H1 (cell line): ENCODE results near the gene PLEKHA5. TPM values are rescaled to one million over a fixed set of nuclear protein-coding genes. Genes with fewer than 3 reads are reported as not detected.

Experiments used
- CTCF ChIA-PET: fragments of 300-600 bp; sonication (Branson Sonifier 250); formaldehyde crosslinking; loops from one replicate; lab custom pipeline; 2021; ENCODE audit not compliant: partially characterized antibody; lab: Charles Lee
- POLR2A ChIA-PET: fragments of 300-600 bp; sonication (Branson Sonifier 250); formaldehyde crosslinking; loops from one replicate; lab custom pipeline; 2021; ENCODE audit warnings: inconsistent platforms; ENCODE audit not compliant: partially characterized antibody; lab: Charles Lee
- DNase-seq, 2 experiments: peaks; one replicate each; pipeline versions ENCODE4 v3.0.0 to v3.0.0-alpha.2; 2010 to 2022; ENCODE audit warnings: low spot score in 2 of 2, low read depth in 1 of 2, mixed read lengths in 1 of 2
- FAIRE-seq: peaks from 2 replicates; lab custom pipeline; 2011; peaks lifted over from hg19 to GRCh38; lab: Jason Lieb, UNC
- H2AFZ ChIP-seq: 2 replicates; pipeline ENCODE4 v1.8.1; 2012; ENCODE audit warnings: low read length, inconsistent platforms
- H2AK5ac ChIP-seq: 2 replicates; pipeline ENCODE4 v1.6.1; 2013; ENCODE audit warnings: low read depth, low read length
- H2BK120ac ChIP-seq: replicated peaks from 2 replicates; pipeline ENCODE3; 2013; ENCODE audit warnings: low read depth, low read length, inconsistent platforms
- H2BK12ac ChIP-seq: 2 replicates; pipeline ENCODE4 v1.6.1; 2013; ENCODE audit warnings: low read depth, low read length
- H2BK15ac ChIP-seq: 2 replicates; pipeline ENCODE4 v1.6.1; 2013; ENCODE audit warnings: low read length
- H2BK20ac ChIP-seq: 2 replicates; pipeline ENCODE4 v1.6.1; 2013; ENCODE audit warnings: low read length
- H2BK5ac ChIP-seq: 2 replicates; pipeline ENCODE4 v1.6.1; 2013; ENCODE audit warnings: low read depth, low read length
- H3K14ac ChIP-seq: 2 replicates; pipeline ENCODE4 v1.6.1; 2013; ENCODE audit warnings: inconsistent platforms; ENCODE audit not compliant: insufficient read length
- H3K18ac ChIP-seq: 2 replicates; pipeline ENCODE4 v1.6.1; 2013; ENCODE audit warnings: low read length; ENCODE audit errors: extremely low read depth
- H3K23ac ChIP-seq: 2 replicates; pipeline ENCODE4 v1.6.1; 2013; ENCODE audit warnings: inconsistent platforms; ENCODE audit not compliant: insufficient read length
- H3K23me2 ChIP-seq: 2 replicates; pipeline ENCODE4 v1.6.1; 2013; ENCODE audit warnings: low read depth, low read length
- H3K27ac ChIP-seq: 2 replicates; pipeline ENCODE4 v1.6.1; 2011; ENCODE audit warnings: low read depth, low read length, inconsistent platforms
- H3K27me3 ChIP-seq, 4 experiments: replicated peaks in 1 of 4; 1 replicate in 1 of 4; 2 replicates in 3 of 4; pipeline versions ENCODE4 v1.6.1 to v1.8.1; 2011 to 2013; ENCODE audit warnings: low read length in 3 of 4, mild to moderate bottlenecking in 3 of 4, inconsistent platforms in 2 of 4, mixed read lengths in 2 of 4, moderate library complexity in 1 of 4; ENCODE audit not compliant: control insufficient read depth in 3 of 4, insufficient read depth in 3 of 4; ENCODE audit errors: extremely low read depth in 1 of 4
- H3K36me3 ChIP-seq, 4 experiments: 2 replicates each; pipeline versions ENCODE4 v1.6.1 to v1.8.1; 2011 to 2013; ENCODE audit warnings: mild to moderate bottlenecking in 4 of 4, low read length in 3 of 4, moderate library complexity in 2 of 4, control low read depth in 1 of 4, inconsistent platforms in 1 of 4; ENCODE audit not compliant: insufficient read depth in 4 of 4, control insufficient read depth in 2 of 4
- H3K4ac ChIP-seq: replicated peaks from 2 replicates; pipeline ENCODE3; 2013; ENCODE audit warnings: low read length, low read depth, mixed read lengths, inconsistent platforms; ENCODE audit not compliant: insufficient read length
- H3K4me1 ChIP-seq, 4 experiments: replicated peaks in 1 of 4; 1 replicate in 1 of 4; 2 replicates in 3 of 4; pipeline versions ENCODE4 v1.6.1 to v1.8.1; 2011 to 2013; ENCODE audit warnings: low read length in 3 of 4, inconsistent platforms in 2 of 4, mixed read lengths in 1 of 4; ENCODE audit not compliant: insufficient read depth in 4 of 4, control insufficient read depth in 3 of 4
- H3K4me2 ChIP-seq, 2 experiments: 2 replicates each; pipeline versions ENCODE4 v1.6.1 to v1.8.1; 2011 to 2013; ENCODE audit warnings: low read depth in 2 of 2, low read length in 2 of 2, control low read depth in 1 of 2, inconsistent platforms in 1 of 2, mild to moderate bottlenecking in 1 of 2; ENCODE audit not compliant: insufficient read depth in 1 of 2
- H3K4me3 ChIP-seq, 4 experiments: fragments of 200-600, 300-600 bp in 1 of 4; sonication (generic), shearing (Covaris generic), sonication (Bioruptor Twin) in 1 of 4; 2 replicates each; pipeline versions ENCODE4 v1.5.1 to v1.8.1; 2011 to 2016; ENCODE audit warnings: low read length in 4 of 4, low read depth in 3 of 4, control low read depth in 2 of 4, inconsistent platforms in 2 of 4, mild to moderate bottlenecking in 2 of 4, mixed read lengths in 1 of 4, moderate library complexity in 1 of 4; ENCODE audit not compliant: insufficient read depth in 2 of 4; ENCODE audit errors: extremely low read depth in 1 of 4
- H3K56ac ChIP-seq: replicated peaks from 2 replicates; pipeline ENCODE3; 2013; ENCODE audit warnings: low read depth, mild to moderate bottlenecking, mixed read lengths, low read length, inconsistent platforms; ENCODE audit not compliant: insufficient read length
- H3K79me1 ChIP-seq: 2 replicates; pipeline ENCODE4 v1.6.1; 2013; ENCODE audit warnings: low read depth, low read length, control low read depth
- H3K79me2 ChIP-seq, 2 experiments: 2 replicates each; pipeline versions ENCODE4 v1.6.1 to v1.8.1; 2012 to 2013; ENCODE audit warnings: low read length in 2 of 2, mild to moderate bottlenecking in 2 of 2, inconsistent platforms in 1 of 2; ENCODE audit not compliant: insufficient read depth in 2 of 2, control insufficient read depth in 1 of 2
- H3K9ac ChIP-seq, 4 experiments: replicated peaks in 1 of 4; 1 replicate in 1 of 4; 2 replicates in 3 of 4; pipeline versions ENCODE4 v1.6.1 to v1.8.1; 2011 to 2013; ENCODE audit warnings: low read depth in 3 of 4, low read length in 3 of 4, control low read depth in 2 of 4, mild to moderate bottlenecking in 2 of 4, moderate library complexity in 2 of 4, inconsistent platforms in 1 of 4; ENCODE audit errors: extremely low read depth in 1 of 4
- H3K9me3 ChIP-seq, 2 experiments: 2 replicates each; pipeline versions ENCODE4 v1.6.1 to v1.8.1; 2012 to 2013; ENCODE audit warnings: mild to moderate bottlenecking in 2 of 2, moderate library complexity in 2 of 2, control low read depth in 1 of 2, inconsistent platforms in 1 of 2, low read depth in 1 of 2, low read length in 1 of 2, mixed read lengths in 1 of 2; ENCODE audit not compliant: insufficient read depth in 2 of 2
- H4K20me1 ChIP-seq, 2 experiments: replicated peaks in 1 of 2; 2 replicates each; pipeline versions ENCODE3 to v1.8.1; 2011 to 2013; ENCODE audit warnings: inconsistent platforms in 2 of 2, low read length in 2 of 2, mild to moderate bottlenecking in 1 of 2; ENCODE audit not compliant: insufficient read depth in 2 of 2, control insufficient read depth in 1 of 2
- H4K5ac ChIP-seq: 2 replicates; pipeline ENCODE4 v1.6.1; 2013; ENCODE audit warnings: low read length, low read depth, mixed read lengths, inconsistent platforms; ENCODE audit not compliant: insufficient read length
- H4K8ac ChIP-seq: 2 replicates; pipeline ENCODE4 v1.8.0; 2013; ENCODE audit warnings: mild to moderate bottlenecking, moderate library complexity, low read length, inconsistent platforms; ENCODE audit not compliant: insufficient read depth; ENCODE audit errors: extremely low read depth
- H4K91ac ChIP-seq: replicated peaks from 2 replicates; pipeline ENCODE3; 2013; ENCODE audit warnings: low read length, mixed read lengths, inconsistent platforms; ENCODE audit not compliant: insufficient read length
- CHD2 ChIP-seq: IDR thresholded peaks from 2 replicates; pipeline ENCODE4 v1.6.1; 2012; ENCODE audit warnings: low read length, improper control_type of control experiment
- PHF8 ChIP-seq: fragments of 200-600 bp; sonication (generic); conservative IDR thresholded peaks from 2 replicates; pipeline ENCODE4 v1.7.1; 2012; ENCODE audit warnings: low read depth, mild to moderate bottlenecking, inconsistent platforms, low read length, moderate library complexity
- POU5F1 ChIP-seq: IDR thresholded peaks from 2 replicates; pipeline ENCODE4 v1.6.1; 2011; ENCODE audit warnings: low read depth, mild to moderate bottlenecking, low read length, moderate library complexity
- RXRA ChIP-seq: IDR thresholded peaks from 2 replicates; pipeline ENCODE4 v1.6.1; 2011; ENCODE audit warnings: low read depth, mild to moderate bottlenecking, low read length, moderate library complexity; ENCODE audit not compliant: insufficient read depth
- WGBS, 2 experiments: shearing (Covaris generic) in 1 of 2; methylation state at CpG; one replicate each; pipeline versions ENCODE4 v1.1.6 to v1.1.7; 2013 to 2015; ENCODE audit warnings: low lambda C conversion rate in 2 of 2, mixed read lengths in 2 of 2, inconsistent platforms in 1 of 2, low coverage in 1 of 2, missing lambda C conversion rate in 1 of 2; ENCODE audit not compliant: insufficient replicate concordance in 2 of 2, insufficient coverage in 1 of 2, insufficient read length in 1 of 2; ENCODE audit errors: extremely low coverage in 1 of 2, missing lambda C conversion rate in 1 of 2; 5-methylcytosine and 5-hydroxymethylcytosine counted together
- polyA plus RNA-seq, 7 experiments: library from polyadenylated mRNA; depleted of rRNA in 3 of 7; stranded (reverse) in 5 of 7; unstranded in 2 of 7; fragments of >200 nt in 5 of 7; fragments of 200-250 nt in 2 of 7; gene quantifications; 1 replicate in 5 of 7; 2 replicates in 1 of 7; 4 replicates in 1 of 7; pipeline versions ENCODE4 v1.2.1 to v1.2.3, GENCODE V29; 2011 to 2013; ENCODE audit warnings: missing spikeins in 2 of 7, mixed read lengths in 2 of 7
- total RNA-seq: library from RNA; stranded (reverse); fragmentation: NEBNext Ultra II Directional; extraction: Animal tissue kit (Norgen Biotek cat#: 25700); gene quantifications from 2 replicates; pipeline ENCODE4 v1.2.1, GENCODE V29; 2021

PLEKHA5 gene
- total and polyA plus RNA-seq, 2 of the 8 experiments (the other 6 are each of a cell fraction or from before 2014, with no cell fraction given) = 17.2 to 66.1 TPM

DNA sequence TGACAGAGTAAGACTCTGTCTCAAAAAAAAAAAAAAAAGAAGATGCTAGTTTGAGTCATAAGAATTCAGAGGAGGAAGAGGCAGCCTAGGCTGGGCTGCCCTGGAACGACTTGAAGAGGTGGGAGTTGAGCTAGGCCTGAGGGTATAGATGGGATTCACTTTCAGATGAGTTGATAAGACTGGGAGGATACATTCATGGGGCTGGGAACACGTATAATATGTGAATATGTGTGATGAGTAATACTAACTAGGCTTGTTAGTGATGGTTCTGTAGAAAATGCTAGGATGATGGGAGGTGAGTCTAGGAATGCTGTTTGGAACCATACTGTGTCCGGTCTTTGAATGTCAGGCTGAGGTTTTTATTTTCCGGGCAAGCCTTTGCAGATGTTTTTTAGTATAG lies 9.0 kb downstream of the PLEKHA5 start:
- no peak overlapping the region for H2BK5ac ChIP-seq
- H2AK5ac ChIP-seq = no peak overlapping the region
- no peak overlapping the region for H2BK15ac ChIP-seq
- H3K4me1 ChIP-seq = peaks cover 0 to 10% (median 7%) of the 10 kb centered on the region in 4 experiments; a peak in 5 of 7 replicates
- H3K4me3 ChIP-seq = no peak overlapping the region
- no peak overlapping the region for H3K18ac ChIP-seq
- H2AFZ ChIP-seq = no peak overlapping the region
- H3K56ac ChIP-seq = no peak overlapping the region
- H3K79me1 ChIP-seq = peaks cover 6% of the 10 kb centered on the region
- ChIA-PET POLR2A (interaction anchor here (0.6 to 1.3 kb wide), 5 partner anchors 10 to 230 kb away, joined by 3 read pairs; no protein-coding TSS in a partner anchor), CTCF (no interaction called here)
- H3K23me2 ChIP-seq = no peaks in the 10 kb centered on the region
- H2BK12ac ChIP-seq = no peak overlapping the region
- no peaks in the 10 kb centered on the region for H3K27me3 ChIP-seq
- H3K9me3 ChIP-seq = no peaks in the 10 kb centered on the region
- no peak overlapping the region for H2BK120ac ChIP-seq
- H3K79me2 ChIP-seq = peaks cover 18 to 97% of the 10 kb centered on the region in 2 experiments
- no peak overlapping the region for H4K5ac ChIP-seq
- H4K91ac ChIP-seq = no peak overlapping the region
- no peak overlapping the region for H3K4me2 ChIP-seq
- no peak overlapping the region for H4K8ac ChIP-seq
- peaks cover 16 to 20% of the 10 kb centered on the region in 2 experiments for H4K20me1 ChIP-seq
- peaks cover 0 to 57% (median 5%) of the 10 kb centered on the region in 4 experiments; a peak in 5 of 8 replicates for H3K36me3 ChIP-seq
- no peak overlapping the region for H2BK20ac ChIP-seq
- no peak overlapping the region for H3K14ac ChIP-seq
- no peak overlapping the region for H3K9ac ChIP-seq
- FAIRE-seq (no peak), DNase-seq (no peak)
- no peak overlapping the region for H3K23ac ChIP-seq
- no peak overlapping the region for H3K4ac ChIP-seq
- H3K27ac ChIP-seq = no peak overlapping the region
- WGBS, 2 experiments = 80% methylated on average over 4 of the region's 4 CpGs; no CpG with 5 or more reads in 1 of the 2 experiments
- TF ChIP-seq PHF8 (no peak), RXRA (no peak), CHD2 (no peak), POU5F1 (no peak)
